ENCODE data around the gene BCAS3.

BCAS3 gene

DNA sequence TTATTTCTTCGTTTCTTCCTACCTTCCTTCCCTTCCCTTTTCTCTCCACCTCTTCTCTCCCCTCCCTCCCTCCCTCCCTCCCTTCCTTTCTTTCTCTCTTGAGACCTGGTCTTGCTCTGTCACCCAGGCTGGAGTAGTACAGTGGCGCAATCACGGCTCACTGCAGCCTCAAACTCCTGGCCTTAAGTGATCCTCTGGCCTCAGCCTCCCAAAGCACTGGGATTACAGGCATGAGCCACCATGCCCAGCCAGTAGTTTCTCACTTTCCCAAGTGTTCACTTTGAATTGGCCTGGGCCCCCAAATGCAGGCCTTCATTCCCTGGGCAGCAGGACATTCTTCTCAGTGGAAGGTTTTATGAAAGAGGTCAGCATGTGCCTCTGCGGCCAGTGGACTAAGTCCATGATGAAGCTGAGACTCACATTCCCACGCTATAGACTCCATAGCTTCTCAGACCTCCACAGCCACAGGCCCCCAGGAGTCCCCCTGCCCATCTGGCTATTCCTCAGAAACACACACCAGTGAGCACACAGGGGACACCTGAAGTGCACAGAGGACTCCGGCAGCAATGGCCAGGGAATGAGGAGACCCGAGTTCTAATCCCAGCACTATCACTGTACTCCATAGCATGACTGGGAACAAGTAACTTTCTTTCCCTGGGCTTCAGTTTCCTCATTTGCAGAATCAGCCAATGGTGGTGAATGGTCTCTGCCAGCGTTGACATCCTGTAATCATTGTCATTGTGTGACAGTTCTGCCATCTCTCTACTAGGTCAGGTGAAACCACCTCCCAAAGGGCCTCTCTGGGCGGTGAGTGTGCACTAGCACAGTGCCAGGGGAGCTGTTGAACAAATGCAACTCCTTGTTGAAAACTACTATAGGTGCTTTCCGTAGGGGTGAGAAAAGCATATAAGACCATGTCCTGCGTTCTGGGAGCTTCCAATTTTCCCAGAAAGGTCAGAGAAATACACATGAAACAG lies 652.8 kb downstream of the BCAS3 start:
- no peak for DNase-seq

- no peak for DNase-seq
Observed at GRCh38 chr17:61331178-61331577, 653.5 kb downstream of the BCAS3 start.

GRCh38 chr17:61331886-61332285 lies 654.2 kb downstream of the BCAS3 start:
- no peak for DNase-seq

DNA sequence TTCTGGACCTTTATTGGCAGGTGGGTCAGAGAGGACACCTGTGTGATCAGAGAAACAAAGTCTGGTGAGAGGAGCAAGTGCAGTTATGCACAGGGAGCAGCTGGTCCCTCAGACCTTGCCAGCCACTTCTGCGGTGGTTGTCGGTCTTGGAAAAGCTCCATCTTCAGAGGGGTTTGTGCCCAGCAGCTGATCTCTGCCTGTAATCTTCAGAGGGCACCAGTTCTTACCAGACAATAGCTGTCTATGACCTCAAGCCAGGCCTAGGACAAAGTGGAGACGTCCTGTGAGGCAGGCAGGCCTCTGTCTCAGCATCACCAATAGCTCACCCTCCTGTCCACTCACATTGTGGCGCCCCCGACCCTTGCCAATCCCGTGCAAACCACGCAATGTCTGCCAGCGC lies 655.5 kb downstream of the BCAS3 start:
- no peak for DNase-seq

DNA sequence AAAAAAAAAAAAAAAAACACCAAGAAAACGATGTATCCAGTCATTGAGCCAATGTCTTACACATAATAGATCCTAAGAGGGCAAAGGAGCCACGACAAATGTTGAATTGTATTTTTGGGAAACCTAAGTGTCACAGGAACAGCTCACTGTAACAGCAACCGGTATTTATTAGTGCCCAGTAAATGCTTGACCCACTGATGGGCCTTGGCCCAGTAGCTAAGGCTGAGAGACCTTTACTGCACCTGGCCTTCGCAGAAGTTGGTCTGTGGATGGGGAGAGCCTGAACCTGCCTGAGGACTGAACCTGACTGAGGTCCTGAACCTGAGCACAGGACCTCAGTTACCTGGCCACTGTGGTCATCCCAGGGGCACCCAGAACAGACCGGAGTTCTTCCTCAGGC lies 657.0 kb downstream of the BCAS3 start:
- no peak for DNase-seq

GRCh38 chr17:61335105-61335844 lies 657.6 kb downstream of the BCAS3 start:
- DNase-seq, result no peak

GRCh38 chr17:61335845-61336655 lies 658.4 kb downstream of the BCAS3 start:
- no peak for DNase-seq

DNA sequence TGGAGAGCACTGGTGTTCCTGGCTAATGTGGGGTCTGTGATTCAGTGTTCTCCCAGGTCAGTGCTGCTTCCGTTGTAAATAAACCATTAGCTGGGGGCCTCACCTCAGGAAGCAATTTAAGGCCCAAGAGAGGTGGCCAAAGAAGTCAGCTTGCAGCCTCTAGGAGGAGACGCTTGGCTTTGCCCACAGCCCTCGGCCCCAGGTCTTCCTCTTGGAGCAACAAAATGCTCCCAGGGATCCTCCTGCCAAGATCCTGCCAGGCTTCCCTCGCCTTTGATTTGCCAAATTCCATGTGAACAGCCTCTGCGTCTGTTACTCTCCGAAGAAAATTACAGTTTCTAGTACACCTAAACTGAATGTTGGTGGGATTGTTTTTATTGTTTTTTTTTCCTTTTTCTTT lies 659.6 kb downstream of the BCAS3 start:
- no peak for DNase-seq

GRCh38 chr17:61338000-61338798 lies 660.5 kb downstream of the BCAS3 start:
- no peak for DNase-seq

GRCh38 chr17:61338874-61339478 lies 661.3 kb downstream of the BCAS3 start:
- DNase-seq, result no peak

DNA sequence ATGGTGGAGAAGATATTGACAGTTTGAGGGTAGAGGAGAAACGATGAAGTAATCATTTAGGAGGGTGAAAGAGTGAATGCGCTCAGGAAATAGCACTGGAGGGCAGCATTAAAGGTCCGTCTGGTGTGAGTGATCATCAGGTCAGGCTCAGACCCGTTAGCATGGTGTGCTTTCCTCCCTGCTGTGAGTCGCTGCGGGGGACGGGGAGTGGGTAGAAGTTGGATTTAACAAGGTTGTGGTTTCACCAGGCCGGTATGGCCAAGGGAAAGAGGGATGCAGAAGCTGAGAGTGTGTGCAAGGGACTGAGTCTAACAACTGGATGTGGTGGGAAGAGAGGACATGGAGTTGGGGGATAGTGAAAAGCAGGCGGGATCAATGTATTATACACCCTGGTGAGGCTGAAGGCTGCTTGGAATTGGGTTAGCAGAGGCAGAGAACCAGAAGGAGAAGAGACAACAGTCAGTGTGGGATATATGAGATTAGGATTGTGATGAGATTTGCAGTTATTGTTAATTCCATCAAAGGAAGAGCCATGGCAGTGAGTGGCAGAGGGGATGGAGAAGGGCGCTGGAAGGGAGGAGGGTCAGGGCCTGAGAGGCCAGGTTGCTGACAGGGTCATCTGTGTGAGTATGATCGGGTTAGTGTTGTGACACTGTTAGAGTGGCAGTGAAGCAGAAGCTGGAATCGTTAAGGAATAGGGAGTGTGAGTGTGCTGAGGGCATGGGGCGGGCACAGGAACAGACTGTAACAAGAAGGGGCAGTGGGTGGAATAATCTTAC lies 663.0 kb downstream of the BCAS3 start:
- no peak for DNase-seq

GRCh38 chr17:61343576-61343975 lies 665.9 kb downstream of the BCAS3 start:
- no peak for DNase-seq

DNA sequence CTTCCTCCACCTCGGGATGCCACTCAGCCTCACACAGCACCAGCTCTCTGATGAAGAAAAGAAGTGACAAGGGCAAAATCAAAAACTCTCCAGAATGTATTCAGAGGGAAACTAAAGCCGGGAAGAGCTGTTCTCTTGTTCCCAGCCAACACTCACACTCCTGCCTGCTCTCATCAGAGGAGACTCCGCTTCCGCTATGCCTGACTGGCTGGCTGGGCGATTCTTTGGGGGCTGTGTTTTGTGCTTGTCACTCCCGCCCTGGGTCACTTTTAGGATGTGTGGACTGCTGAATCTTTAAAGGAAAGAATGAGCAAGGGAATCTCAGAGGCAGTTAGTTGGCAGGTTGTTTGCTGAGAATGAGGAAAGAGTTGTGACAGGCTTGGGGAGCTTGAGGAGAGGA lies 667.4 kb downstream of the BCAS3 start:
- DNase-seq, result no peak

DNA sequence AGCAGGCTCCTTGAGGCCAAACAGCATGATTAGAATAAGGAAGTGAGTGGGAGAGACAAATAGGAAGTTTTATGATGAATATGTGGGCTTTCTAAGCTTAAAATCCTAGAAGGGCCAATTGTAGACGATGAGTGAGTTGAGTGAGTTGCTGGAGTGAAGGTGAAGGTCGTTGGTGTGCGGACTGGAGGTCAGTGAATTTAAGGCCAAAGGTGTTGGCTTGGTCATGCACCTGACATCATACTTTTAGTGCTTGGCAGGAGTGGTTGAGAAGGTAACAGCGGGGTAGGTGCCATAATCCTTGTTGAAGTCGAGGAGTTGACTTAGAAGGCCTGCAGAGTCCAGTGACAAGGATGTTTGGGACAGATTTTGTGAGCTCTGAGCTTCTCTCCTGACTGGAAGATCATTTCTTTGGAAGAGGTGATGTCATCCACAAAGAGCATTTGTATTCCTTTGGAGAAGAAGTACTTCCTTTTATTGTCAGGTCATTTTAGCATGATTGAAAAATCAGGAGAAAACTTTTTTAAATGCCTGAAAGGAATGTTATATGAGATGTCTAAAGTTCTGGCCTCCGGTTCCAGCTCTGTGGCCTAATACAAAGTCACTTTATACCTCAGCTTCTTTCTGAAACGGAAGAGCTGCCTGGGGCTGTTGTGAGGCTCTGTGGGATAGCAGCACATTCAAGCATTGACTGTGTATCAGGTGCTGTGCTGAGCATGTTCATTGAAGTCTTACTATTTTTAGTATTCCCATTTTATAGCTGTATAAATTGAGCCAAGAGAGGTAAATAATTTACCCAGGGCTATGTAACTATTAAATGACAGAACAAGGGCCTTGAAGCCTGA lies 668.4 kb downstream of the BCAS3 start:
- no peak for DNase-seq

DNA sequence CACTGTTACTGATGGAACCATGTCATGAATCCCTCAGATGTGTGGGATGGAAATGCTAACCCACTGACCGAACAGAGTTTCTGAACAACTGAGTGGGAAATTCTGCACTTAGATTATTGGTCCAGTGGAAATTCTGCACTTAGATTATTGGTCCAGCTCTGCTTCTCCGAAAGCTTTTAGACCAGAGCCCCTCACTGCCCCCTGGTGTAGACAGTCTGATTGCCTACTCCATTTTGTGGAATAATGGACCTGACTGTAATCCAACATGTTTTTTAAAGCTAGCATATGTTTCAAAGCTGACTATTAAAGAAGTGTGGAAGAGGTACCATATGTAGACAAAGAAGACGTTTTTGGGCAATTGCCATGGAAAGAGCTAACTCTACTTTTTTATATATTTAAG lies 671.7 kb downstream of the BCAS3 start:
- DNase-seq, result no peak

- DNase-seq, result no peak
Observed at GRCh38 chr17:61351745-61352407, 674.2 kb downstream of the BCAS3 start.

DNA sequence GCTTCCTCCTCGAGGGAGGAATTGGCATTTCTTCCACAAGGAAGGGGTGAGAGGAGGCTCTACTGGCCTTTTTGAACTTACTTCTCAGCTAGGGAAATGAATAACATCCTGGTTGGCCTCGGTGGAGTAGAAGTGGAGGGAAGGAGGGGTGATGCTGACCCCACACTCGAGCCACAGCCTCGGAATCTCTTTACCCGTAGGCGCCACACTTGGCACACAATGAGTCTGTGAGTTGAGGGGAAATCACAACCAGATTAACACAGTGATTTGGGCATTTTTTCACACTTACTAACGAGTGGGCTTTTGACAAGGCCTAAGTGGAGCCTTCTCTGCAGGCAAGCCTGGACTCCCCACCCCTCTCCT lies 674.7 kb downstream of the BCAS3 start:
- no peak for DNase-seq

DNA sequence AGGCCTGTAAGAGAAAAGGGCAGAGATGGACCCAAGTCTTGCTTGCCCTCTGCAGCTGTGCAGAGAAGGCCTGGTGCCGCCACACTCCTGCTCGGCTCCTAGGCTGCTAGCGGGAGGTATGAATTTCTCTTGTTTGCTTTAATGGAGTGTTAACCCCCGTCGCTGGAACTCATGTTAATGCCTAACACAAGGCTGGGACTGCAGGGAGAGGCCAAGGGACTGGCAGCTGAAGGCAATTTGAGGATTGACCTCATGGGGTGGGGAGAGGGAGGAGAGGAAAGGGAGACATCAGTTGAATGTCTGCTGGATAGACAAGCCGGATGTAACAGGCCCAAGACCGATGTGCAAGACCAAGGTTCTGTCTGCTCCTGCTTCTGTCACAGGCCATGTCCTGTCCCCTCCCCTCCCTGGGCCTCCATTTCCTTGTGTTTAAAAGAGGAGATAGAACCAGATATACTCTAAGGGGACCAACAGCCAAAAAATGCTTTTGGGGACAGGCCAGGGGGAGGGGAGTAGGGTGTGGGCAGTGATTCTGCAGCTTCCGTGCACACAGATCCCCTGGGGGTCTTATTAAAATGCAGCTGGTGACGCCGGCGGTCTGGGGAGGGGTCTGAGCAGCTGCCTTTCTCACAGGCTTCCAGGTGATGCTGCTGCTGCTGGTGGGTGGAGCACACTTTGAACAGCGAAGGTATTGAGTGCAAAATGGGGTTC lies 675.3 kb downstream of the BCAS3 start:
- no peak for DNase-seq

GRCh38 chr17:61353615-61354014 lies 676.0 kb downstream of the BCAS3 start:
- no peak for DNase-seq

Data from CD4-positive, alpha-beta T cell treated with Interleukin-15 for 1 hour (primary cell).